T-cell (primary cell): ENCODE results near the gene COL13A1. TPM values are rescaled to one million over a fixed set of nuclear protein-coding genes. Genes with fewer than 3 reads are reported as not detected.

Experiments used
- ATAC-seq, 4 experiments: fragments of 200-7000 bp in 3 of 4; fragments of 150-1000 bp in 1 of 4; cut with Tn5 transposase; replicated peaks in 1 of 4; 1 replicate in 3 of 4; 2 replicates in 1 of 4; pipeline ENCODE4 v1.10.0; 2021; ENCODE audit warnings: moderate library complexity in 3 of 4, mild to moderate bottlenecking in 2 of 4, moderate number of reproducible peaks in 1 of 4
- CTCF ChIA-PET, 2 donors: fragments of 300-600 bp; sonication (Branson Sonifier 250); formaldehyde crosslinking; loops; one replicate each; lab custom pipeline; 2022; ENCODE audit warnings: antibody characterized with exemption in 2 of 2; lab: Charles Lee
- POLR2A ChIA-PET, 2 donors: fragments of 300-600 bp; sonication (Branson Sonifier 250); formaldehyde crosslinking; loops; one replicate each; lab custom pipeline; 2022; ENCODE audit warnings: antibody characterized with exemption in 2 of 2; lab: Charles Lee
- DNase-seq, 35 experiments: peaks; one replicate each; pipeline versions ENCODE4 v3.0.0 to v3.0.0-alpha.2; 2013 to 2023
- H3K27ac ChIP-seq: one replicate; pipeline ENCODE4 v1.5.1; 2013; ENCODE audit warnings: low read length
- H3K27me3 ChIP-seq, 2 experiments: replicated peaks in 1 of 2; 1 replicate in 1 of 2; 2 replicates in 1 of 2; pipeline versions ENCODE4 v1.6.1 to v1.7.0; 2013; ENCODE audit warnings: low read length in 1 of 2, mixed read lengths in 1 of 2; ENCODE audit not compliant: control insufficient read depth in 2 of 2, insufficient read depth in 2 of 2; ENCODE audit errors: extremely low read depth in 1 of 2
- H3K36me3 ChIP-seq, 2 donors: 1 replicate in 1 of 2; 2 replicates in 1 of 2; pipeline versions ENCODE4 v1.6.1 to v1.7.0; 2013; ENCODE audit warnings: low read length in 1 of 2; ENCODE audit not compliant: control insufficient read depth in 2 of 2, insufficient read depth in 1 of 2; ENCODE audit errors: extremely low read depth in 1 of 2
- H3K4me1 ChIP-seq, 2 experiments: 1 replicate in 1 of 2; 2 replicates in 1 of 2; pipeline versions ENCODE4 v1.6.1 to v1.7.0; 2013; ENCODE audit warnings: low read length in 2 of 2, mixed read lengths in 1 of 2; ENCODE audit not compliant: insufficient read depth in 2 of 2, control insufficient read depth in 1 of 2; ENCODE audit errors: extremely low read depth in 1 of 2
- H3K4me3 ChIP-seq, 2 donors: 1 replicate in 1 of 2; 2 replicates in 1 of 2; pipeline versions ENCODE4 v1.5.1 to v1.7.0; 2013; ENCODE audit warnings: mild to moderate bottlenecking in 2 of 2, low read length in 1 of 2, moderate library complexity in 1 of 2; ENCODE audit not compliant: control insufficient read depth in 1 of 2; ENCODE audit errors: extremely low read depth in 1 of 2
- H3K9me3 ChIP-seq: 2 replicates; pipeline ENCODE4 v1.7.0; 2013
- H3K27ac Mint-ChIP-seq, 2 donors: one replicate each; pipeline ENCODE4 v1.8.0; 2020 to 2021; ENCODE audit warnings: mild to moderate bottlenecking in 2 of 2, mixed read lengths in 2 of 2
- H3K27me3 Mint-ChIP-seq, 2 donors: one replicate each; pipeline ENCODE4 v1.8.0; 2021 to 2022; ENCODE audit warnings: mixed read lengths in 2 of 2
- H3K36me3 Mint-ChIP-seq: one replicate; pipeline ENCODE4 v1.8.0; 2021; ENCODE audit warnings: mixed read lengths
- H3K4me1 Mint-ChIP-seq, 3 donors: one replicate each; pipeline ENCODE4 v1.8.0; 2020 to 2022; ENCODE audit warnings: mixed read lengths in 3 of 3, mild to moderate bottlenecking in 1 of 3
- H3K4me3 Mint-ChIP-seq, 3 donors: one replicate each; pipeline ENCODE4 v1.8.0; 2020 to 2022; ENCODE audit warnings: mild to moderate bottlenecking in 3 of 3, mixed read lengths in 3 of 3, moderate library complexity in 3 of 3
- H3K9me3 Mint-ChIP-seq, 3 donors: one replicate each; pipeline ENCODE4 v1.8.0; 2020 to 2022; ENCODE audit warnings: mixed read lengths in 3 of 3
- WGBS: methylation state at CpG from one replicate; pipeline ENCODE4 v1.1.5; 2013; ENCODE audit warnings: missing lambda C conversion rate; ENCODE audit not compliant: insufficient coverage; 5-methylcytosine and 5-hydroxymethylcytosine counted together
- total RNA-seq, 35 experiments: library from RNA in 6 of 35; stranded (reverse) in 6 of 35; fragments of 120-200 nt in 1 of 35; gene quantifications; one replicate each; pipeline versions ENCODE4 v1.2.1 to v1.2.4 and lab custom pipeline; 2013 to 2026

The COL13A1 gene
- total RNA-seq, 5 donors from 2014 or later (not counting 1 experiment from before 2014, with no cell fraction given): 0.09 TPM; not detected in 4

GRCh38 chr10:69810675-69811397 lies 9.1 kb downstream of the COL13A1 start:
- Mint-ChIP-seq H3K27me3 (peaks cover 0 to 2% of the 10 kb centered on the region in 2 donors), H3K9me3 (no peaks in the 10 kb centered on the region), H3K4me1 (no peaks in the 10 kb centered on the region), H3K27ac (no peak overlapping the region), H3K4me3 (no peak overlapping the region), H3K36me3 (no peaks in the 10 kb centered on the region)
- DNase-seq (no peak), ATAC-seq (peak in 1 of 4 experiments; percentile 28)
- Histone ChIP-seq H3K4me3 (no peak overlapping the region), H3K9me3 (no peaks in the 10 kb centered on the region), H3K27me3 (peaks cover 0 to 14% of the 10 kb centered on the region in 2 experiments), H3K4me1 (no peaks in the 10 kb centered on the region), H3K36me3 (no peaks in the 10 kb centered on the region), H3K27ac (no peak overlapping the region)
- 83% methylated on average over 10 of the region's 12 CpGs for WGBS
- ChIA-PET CTCF (no interaction called here), POLR2A (interaction anchor here in 1 of 2 donors (0.6 kb wide), 1 partner anchor 43 kb away, joined by 3 read pairs; no protein-coding TSS in a partner anchor)

- DNase-seq (no peak), ATAC-seq (no peak)
- Histone ChIP-seq H3K4me1 (peaks cover 0 to 4% of the 10 kb centered on the region in 2 experiments), H3K9me3 (no peaks in the 10 kb centered on the region), H3K27me3 (peaks cover 0 to 12% of the 10 kb centered on the region in 2 experiments), H3K36me3 (no peaks in the 10 kb centered on the region), H3K27ac (no peak overlapping the region), H3K4me3 (no peak overlapping the region)
- CTCF ChIA-PET: no interaction called here
- H3K27me3 Mint-ChIP-seq: peaks cover 1 to 3% of the 10 kb centered on the region in 2 donors
- no peaks in the 10 kb centered on the region for H3K36me3 Mint-ChIP-seq
- no peaks in the 10 kb centered on the region for H3K9me3 Mint-ChIP-seq
- H3K4me1 Mint-ChIP-seq: peaks cover 7 to 16% (median 13%) of the 10 kb centered on the region in 3 donors
- H3K4me3 Mint-ChIP-seq: no peak overlapping the region
- WGBS: 65% methylated on average over 3 of the region's 4 CpGs
- POLR2A ChIA-PET: no interaction called here
- H3K27ac Mint-ChIP-seq: no peak overlapping the region
Measured at GRCh38 chr10:69813632-69814031, 11.9 kb downstream of the COL13A1 start.

GRCh38 chr10:69814251-69814650 lies 12.5 kb downstream of the COL13A1 start:
- ChIA-PET POLR2A (no interaction called here), CTCF (no interaction called here)
- Histone ChIP-seq H3K36me3 (no peaks in the 10 kb centered on the region), H3K4me1 (peaks cover 0 to 4% of the 10 kb centered on the region in 2 experiments), H3K4me3 (no peak overlapping the region), H3K27me3 (peaks cover 0 to 12% of the 10 kb centered on the region in 2 experiments), H3K27ac (no peak overlapping the region), H3K9me3 (no peaks in the 10 kb centered on the region)
- H3K9me3 Mint-ChIP-seq: no peaks in the 10 kb centered on the region
- WGBS: no CpG with 5 or more reads among the region's 2 CpGs
- H3K4me1 Mint-ChIP-seq: peaks cover 7 to 16% (median 13%) of the 10 kb centered on the region in 3 donors
- ATAC-seq: no peak
- H3K27ac Mint-ChIP-seq: no peak overlapping the region
- no peaks in the 10 kb centered on the region for H3K36me3 Mint-ChIP-seq
- H3K4me3 Mint-ChIP-seq: no peak overlapping the region
- DNase-seq: no peak
- H3K27me3 Mint-ChIP-seq: peaks cover 1 to 3% of the 10 kb centered on the region in 2 donors

GRCh38 chr10:69815104-69815503 lies 13.4 kb downstream of the COL13A1 start:
- peaks cover 7 to 19% (median 13%) of the 10 kb centered on the region in 3 donors for H3K4me1 Mint-ChIP-seq
- CTCF ChIA-PET: no interaction called here
- Histone ChIP-seq H3K4me1 (peaks cover 0 to 4% of the 10 kb centered on the region in 2 experiments), H3K4me3 (no peak overlapping the region), H3K27ac (no peak overlapping the region), H3K9me3 (no peaks in the 10 kb centered on the region), H3K36me3 (no peaks in the 10 kb centered on the region), H3K27me3 (peaks cover 0 to 17% of the 10 kb centered on the region in 2 experiments)
- peaks cover 1 to 3% of the 10 kb centered on the region in 2 donors for H3K27me3 Mint-ChIP-seq
- ATAC-seq: no peak
- POLR2A ChIA-PET: no interaction called here
- no peak overlapping the region for H3K4me3 Mint-ChIP-seq
- WGBS: 81% methylated on average over 4 of the region's 6 CpGs
- peaks cover 0 to 5% (median 5%) of the 10 kb centered on the region in 3 donors for H3K9me3 Mint-ChIP-seq
- no peak overlapping the region for H3K27ac Mint-ChIP-seq
- H3K36me3 Mint-ChIP-seq: no peaks in the 10 kb centered on the region
- DNase-seq: no peak

DNA sequence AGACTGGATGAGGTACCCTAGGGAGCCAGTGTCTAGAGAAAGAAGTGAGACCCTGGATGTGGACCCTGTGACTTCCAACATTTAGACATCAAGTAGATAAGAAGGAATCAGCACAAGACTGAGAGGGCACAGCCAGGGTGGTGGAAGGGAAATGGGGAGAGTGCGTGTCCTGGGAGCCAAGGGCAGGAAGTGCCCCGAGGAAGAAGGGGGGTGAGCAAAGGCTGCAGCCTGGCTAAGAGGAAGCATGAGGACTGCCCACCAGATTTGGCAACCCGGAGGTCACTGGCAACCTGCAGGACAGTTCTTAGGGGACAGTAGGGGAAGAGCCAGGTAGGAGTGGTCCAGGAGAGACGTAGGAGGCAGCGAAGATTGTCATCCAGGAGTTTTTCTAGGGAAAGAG lies 14.8 kb downstream of the COL13A1 start:
- H3K27ac Mint-ChIP-seq: no peak overlapping the region
- Histone ChIP-seq H3K9me3 (no peaks in the 10 kb centered on the region), H3K4me3 (no peak overlapping the region), H3K27ac (no peak overlapping the region), H3K27me3 (peaks cover 0 to 12% of the 10 kb centered on the region in 2 experiments), H3K36me3 (no peaks in the 10 kb centered on the region), H3K4me1 (peaks cover 0 to 5% of the 10 kb centered on the region in 2 experiments)
- H3K4me1 Mint-ChIP-seq: peaks cover 7 to 24% (median 13%) of the 10 kb centered on the region in 3 donors
- DNase-seq (no peak), ATAC-seq (no peak)
- WGBS: 43% methylated on average over 4 of the region's 5 CpGs
- ChIA-PET POLR2A (no interaction called here), CTCF (no interaction called here)
- H3K4me3 Mint-ChIP-seq: no peak overlapping the region
- H3K27me3 Mint-ChIP-seq: peaks cover 1 to 3% of the 10 kb centered on the region in 2 donors
- H3K36me3 Mint-ChIP-seq: no peaks in the 10 kb centered on the region
- peaks cover 0 to 5% (median 5%) of the 10 kb centered on the region in 3 donors for H3K9me3 Mint-ChIP-seq

- Mint-ChIP-seq H3K27ac (no peak overlapping the region), H3K4me1 (peaks cover 7 to 24% (median 13%) of the 10 kb centered on the region in 3 donors), H3K27me3 (peaks cover 1 to 3% of the 10 kb centered on the region in 2 donors), H3K9me3 (peaks cover 0 to 5% (median 5%) of the 10 kb centered on the region in 3 donors), H3K4me3 (no peak overlapping the region), H3K36me3 (no peaks in the 10 kb centered on the region)
- ChIA-PET CTCF (no interaction called here), POLR2A (no interaction called here)
- peaks cover 0 to 5% of the 10 kb centered on the region in 2 experiments for H3K4me1 ChIP-seq
- DNase-seq (peak in 2 of 35 experiments; percentile 3 to 19), ATAC-seq (no peak)
- 22% methylated on average over 11 of the region's 11 CpGs for WGBS
- no peaks in the 10 kb centered on the region for H3K36me3 ChIP-seq
- peaks cover 0 to 11% of the 10 kb centered on the region in 2 experiments for H3K27me3 ChIP-seq
- H3K4me3 ChIP-seq: no peak overlapping the region
- H3K9me3 ChIP-seq: no peaks in the 10 kb centered on the region
- H3K27ac ChIP-seq: no peak overlapping the region
Measured at GRCh38 chr10:69817078-69817581, 15.4 kb downstream of the COL13A1 start.
